K562 (cell line): Measurements from ENCODE around the gene USP2. TPM values are rescaled to one million over a fixed set of nuclear protein-coding genes. Genes with fewer than 3 reads are reported as not detected.

Experiments used
- CC2D1A ChIP-seq: fragments of 450-650 bp; IDR thresholded peaks from 2 replicates; pipeline ENCODE4 v1.6.1; 2017; ENCODE audit warnings: mild to moderate bottlenecking
- RAD21 ChIP-seq, 2 experiments: fragments of 250-450 bp in 1 of 2; fragments of 450-650 bp in 1 of 2; sonication (Bioruptor Pico) in 1 of 2; formaldehyde crosslinking in 1 of 2; IDR thresholded peaks in 1 of 2; conservative IDR thresholded peaks in 1 of 2; 2 replicates each; pipeline versions ENCODE4 v1.4.0 to v1.8.0; 2020 to 2022; ENCODE audit warnings: mild to moderate bottlenecking in 2 of 2, moderate library complexity in 1 of 2
- RB1 ChIP-seq: fragments of 450-650 bp; IDR thresholded peaks from 2 replicates; pipeline ENCODE4 v1.6.1; 2017; ENCODE audit warnings: low read depth, mild to moderate bottlenecking
- polyA plus RNA-seq, 8 experiments: library from polyadenylated mRNA; depleted of rRNA in 4 of 8; stranded (reverse) in 5 of 8; unstranded in 3 of 8; fragments of >200 nt; fragmentation: Nextera tagmentation in 2 of 8; fragmentation: Illumina TruSeq in 1 of 8; extraction: Ambion mirVana in 2 of 8; extraction: Trizol in 1 of 8; gene quantifications; 2 replicates each; pipeline versions ENCODE4 v1.2.1 to v1.2.3, GENCODE V29; 2011 to 2014; ENCODE audit warnings: inconsistent platforms in 1 of 8, missing spikeins in 1 of 8
- total RNA-seq, 7 experiments: library from RNA; depleted of rRNA in 6 of 7; stranded (reverse); fragments of >200 nt in 6 of 7; fragmentation: Illumina TruSeq in 2 of 7; extraction: Trizol in 2 of 7; gene quantifications; 2 replicates each; pipeline versions ENCODE4 v1.2.1 to v1.2.3, GENCODE V29; 2011 to 2021; ENCODE audit warnings: low replicate concordance in 1 of 7
- TF ChIP-seq, protein P1 (sequence below), 2 experiments: fragments of 450-650 bp; formaldehyde crosslinking in 1 of 2; IDR thresholded peaks; 2 replicates each; pipeline versions ENCODE4 v1.4.0 to v1.6.1; 2014 to 2020; ENCODE audit warnings: mild to moderate bottlenecking in 2 of 2, borderline replicate concordance in 1 of 2, low read depth in 1 of 2

Gene USP2
- total and polyA plus RNA-seq, 9 of the 15 experiments (the other 6 are each of a cell fraction or from before 2014, with no cell fraction given): 2.8 to 16.9 (median 3.9) TPM

DNA sequence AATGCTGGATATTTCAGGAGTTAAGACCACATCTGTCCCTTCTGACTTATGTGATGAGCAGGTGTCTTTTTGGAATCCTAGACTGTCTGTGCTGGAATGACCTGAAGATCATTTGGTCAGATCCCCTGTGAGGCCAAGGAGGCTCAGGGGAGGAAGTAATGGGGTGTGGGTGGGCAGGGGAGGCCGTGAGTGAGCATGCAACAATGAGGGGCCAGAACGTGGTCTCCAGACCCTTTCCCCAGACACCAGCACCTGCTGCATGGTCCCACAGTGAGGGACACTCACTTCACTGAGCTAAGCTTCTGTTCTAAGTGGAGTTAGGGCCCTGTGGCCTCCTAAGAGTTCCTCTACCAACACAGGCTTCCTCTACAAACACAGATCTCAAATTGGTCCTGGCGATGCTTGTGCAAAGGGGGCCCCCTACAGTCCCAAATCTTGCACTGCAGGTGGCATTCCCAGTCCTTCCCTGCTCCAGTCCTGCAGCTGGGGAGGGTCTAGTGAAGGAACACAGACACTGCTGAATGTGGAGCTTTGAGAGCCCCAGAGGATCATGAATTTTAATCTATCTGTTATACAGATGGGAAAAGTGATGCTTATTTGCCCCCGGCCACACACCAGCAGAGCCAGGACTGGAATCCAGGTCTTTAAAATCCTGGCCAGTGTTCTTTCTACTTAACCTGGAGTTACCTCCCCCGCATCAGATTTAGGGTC lies 7.4 kb downstream of the USP2 start (continued):
- TF ChIP-seq RAD21 (CRISPR knock-in tag; conservative IDR thresholded peaks at IDR 0.05 in 1 of 2, IDR thresholded peaks at IDR 0.05 in 1 of 2) (peak; percentile 72 to 93), CC2D1A (0 out of 2 replicates have a peak, but pooled peaks have one; percentile 53), RB1 (peak; percentile 47; the same call in 1 of the 2 replicates)
- TF ChIP-seq, protein P1, sequence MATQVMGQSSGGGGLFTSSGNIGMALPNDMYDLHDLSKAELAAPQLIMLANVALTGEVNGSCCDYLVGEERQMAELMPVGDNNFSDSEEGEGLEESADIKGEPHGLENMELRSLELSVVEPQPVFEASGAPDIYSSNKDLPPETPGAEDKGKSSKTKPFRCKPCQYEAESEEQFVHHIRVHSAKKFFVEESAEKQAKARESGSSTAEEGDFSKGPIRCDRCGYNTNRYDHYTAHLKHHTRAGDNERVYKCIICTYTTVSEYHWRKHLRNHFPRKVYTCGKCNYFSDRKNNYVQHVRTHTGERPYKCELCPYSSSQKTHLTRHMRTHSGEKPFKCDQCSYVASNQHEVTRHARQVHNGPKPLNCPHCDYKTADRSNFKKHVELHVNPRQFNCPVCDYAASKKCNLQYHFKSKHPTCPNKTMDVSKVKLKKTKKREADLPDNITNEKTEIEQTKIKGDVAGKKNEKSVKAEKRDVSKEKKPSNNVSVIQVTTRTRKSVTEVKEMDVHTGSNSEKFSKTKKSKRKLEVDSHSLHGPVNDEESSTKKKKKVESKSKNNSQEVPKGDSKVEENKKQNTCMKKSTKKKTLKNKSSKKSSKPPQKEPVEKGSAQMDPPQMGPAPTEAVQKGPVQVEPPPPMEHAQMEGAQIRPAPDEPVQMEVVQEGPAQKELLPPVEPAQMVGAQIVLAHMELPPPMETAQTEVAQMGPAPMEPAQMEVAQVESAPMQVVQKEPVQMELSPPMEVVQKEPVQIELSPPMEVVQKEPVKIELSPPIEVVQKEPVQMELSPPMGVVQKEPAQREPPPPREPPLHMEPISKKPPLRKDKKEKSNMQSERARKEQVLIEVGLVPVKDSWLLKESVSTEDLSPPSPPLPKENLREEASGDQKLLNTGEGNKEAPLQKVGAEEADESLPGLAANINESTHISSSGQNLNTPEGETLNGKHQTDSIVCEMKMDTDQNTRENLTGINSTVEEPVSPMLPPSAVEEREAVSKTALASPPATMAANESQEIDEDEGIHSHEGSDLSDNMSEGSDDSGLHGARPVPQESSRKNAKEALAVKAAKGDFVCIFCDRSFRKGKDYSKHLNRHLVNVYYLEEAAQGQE (IDR thresholded peaks at IDR 0.05; ENCODE audit: borderline replicate concordance): peak; percentile 76
- TF ChIP-seq, protein P1 (CRISPR knock-in tag; IDR thresholded peaks at IDR 0.05; ENCODE audit: low read depth): no peak
